PFSK-1 (cell line): Measurements from ENCODE around the gene SRRM2.

Experiments
- FOXP2 ChIP-seq: optimal IDR thresholded peaks from 2 replicates; pipeline ENCODE3; 2011; ENCODE audit warnings: borderline replicate concordance, control low read depth, inconsistent platforms; ENCODE audit not compliant: insufficient read depth; ENCODE audit errors: extremely low read length, extremely low read depth
- POLR2AphosphoS5 ChIP-seq: IDR thresholded peaks from 2 replicates; pipeline ENCODE4 v1.6.1; 2012; ENCODE audit warnings: low read depth, mild to moderate bottlenecking, control low read depth, low read length, moderate library complexity
- SIN3A ChIP-seq: IDR thresholded peaks from 2 replicates; pipeline ENCODE4 v1.6.1; 2012; ENCODE audit warnings: mild to moderate bottlenecking, low read length, moderate library complexity, borderline replicate concordance; ENCODE audit not compliant: insufficient read depth
- TAF1 ChIP-seq: IDR thresholded peaks from 2 replicates; pipeline ENCODE4 v1.6.1; 2012; ENCODE audit warnings: low read length, control low read depth, borderline replicate concordance; ENCODE audit not compliant: insufficient read depth
- TF ChIP-seq, protein P1 (sequence below), 2 experiments: IDR thresholded peaks; 2 replicates each; pipeline versions ENCODE4 v1.6.1 to v1.8.0; 2011 to 2012; ENCODE audit warnings: low read depth in 2 of 2, low read length in 2 of 2, control low read depth in 1 of 2, inconsistent platforms in 1 of 2, mild to moderate bottlenecking in 1 of 2, moderate library complexity in 1 of 2; ENCODE audit not compliant: insufficient read depth in 1 of 2

Gene SRRM2

GRCh38 chr16:2819939-2820835 lies 67.7 kb downstream of the SRRM2 start:
- TF ChIP-seq TAF1 (no peak), FOXP2 (no peak), SIN3A (no peak), POLR2AphosphoS5 (no peak)
- TF ChIP-seq, protein P1, sequence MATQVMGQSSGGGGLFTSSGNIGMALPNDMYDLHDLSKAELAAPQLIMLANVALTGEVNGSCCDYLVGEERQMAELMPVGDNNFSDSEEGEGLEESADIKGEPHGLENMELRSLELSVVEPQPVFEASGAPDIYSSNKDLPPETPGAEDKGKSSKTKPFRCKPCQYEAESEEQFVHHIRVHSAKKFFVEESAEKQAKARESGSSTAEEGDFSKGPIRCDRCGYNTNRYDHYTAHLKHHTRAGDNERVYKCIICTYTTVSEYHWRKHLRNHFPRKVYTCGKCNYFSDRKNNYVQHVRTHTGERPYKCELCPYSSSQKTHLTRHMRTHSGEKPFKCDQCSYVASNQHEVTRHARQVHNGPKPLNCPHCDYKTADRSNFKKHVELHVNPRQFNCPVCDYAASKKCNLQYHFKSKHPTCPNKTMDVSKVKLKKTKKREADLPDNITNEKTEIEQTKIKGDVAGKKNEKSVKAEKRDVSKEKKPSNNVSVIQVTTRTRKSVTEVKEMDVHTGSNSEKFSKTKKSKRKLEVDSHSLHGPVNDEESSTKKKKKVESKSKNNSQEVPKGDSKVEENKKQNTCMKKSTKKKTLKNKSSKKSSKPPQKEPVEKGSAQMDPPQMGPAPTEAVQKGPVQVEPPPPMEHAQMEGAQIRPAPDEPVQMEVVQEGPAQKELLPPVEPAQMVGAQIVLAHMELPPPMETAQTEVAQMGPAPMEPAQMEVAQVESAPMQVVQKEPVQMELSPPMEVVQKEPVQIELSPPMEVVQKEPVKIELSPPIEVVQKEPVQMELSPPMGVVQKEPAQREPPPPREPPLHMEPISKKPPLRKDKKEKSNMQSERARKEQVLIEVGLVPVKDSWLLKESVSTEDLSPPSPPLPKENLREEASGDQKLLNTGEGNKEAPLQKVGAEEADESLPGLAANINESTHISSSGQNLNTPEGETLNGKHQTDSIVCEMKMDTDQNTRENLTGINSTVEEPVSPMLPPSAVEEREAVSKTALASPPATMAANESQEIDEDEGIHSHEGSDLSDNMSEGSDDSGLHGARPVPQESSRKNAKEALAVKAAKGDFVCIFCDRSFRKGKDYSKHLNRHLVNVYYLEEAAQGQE (IDR thresholded peaks at IDR 0.05; ENCODE audit: insufficient read depth in 1 of 2, low read depth in 2 of 2, low read length in 2 of 2): no peak
